ENCODE measurements around the gene UBE2U.

The UBE2U gene

GRCh38 chr1:64296459-64296858 lies 93.0 kb downstream of the UBE2U start:
- DNase-seq, result no peak

- DNase-seq, result no peak
Measured at GRCh38 chr1:64302194-64302593, 98.8 kb downstream of the UBE2U start.

- DNase-seq, result no peak
Measured at GRCh38 chr1:64302971-64303370, 99.5 kb downstream of the UBE2U start.

GRCh38 chr1:64304823-64305222 lies 101.4 kb downstream of the UBE2U start:
- DNase-seq, result no peak

GRCh38 chr1:64308866-64309265 lies 105.4 kb downstream of the UBE2U start:
- DNase-seq, result no peak

GRCh38 chr1:64309431-64309831 lies 106.0 kb downstream of the UBE2U start:
- DNase-seq, result no peak

- no peak for DNase-seq
Measured at GRCh38 chr1:64310760-64311159, 107.3 kb downstream of the UBE2U start.

GRCh38 chr1:64312431-64312830 lies 109.0 kb downstream of the UBE2U start:
- no peak for DNase-seq

- DNase-seq, result no peak
Measured at GRCh38 chr1:64315402-64315801, 112.0 kb downstream of the UBE2U start.
